Measurements from ENCODE around the gene ATAD1.
"Not testable (repeated sequence)": the region's sequence is repeated elsewhere in the genome, so short reads cannot be mapped to it uniquely, and the experiment has no call there.

The ATAD1 gene

DNA sequence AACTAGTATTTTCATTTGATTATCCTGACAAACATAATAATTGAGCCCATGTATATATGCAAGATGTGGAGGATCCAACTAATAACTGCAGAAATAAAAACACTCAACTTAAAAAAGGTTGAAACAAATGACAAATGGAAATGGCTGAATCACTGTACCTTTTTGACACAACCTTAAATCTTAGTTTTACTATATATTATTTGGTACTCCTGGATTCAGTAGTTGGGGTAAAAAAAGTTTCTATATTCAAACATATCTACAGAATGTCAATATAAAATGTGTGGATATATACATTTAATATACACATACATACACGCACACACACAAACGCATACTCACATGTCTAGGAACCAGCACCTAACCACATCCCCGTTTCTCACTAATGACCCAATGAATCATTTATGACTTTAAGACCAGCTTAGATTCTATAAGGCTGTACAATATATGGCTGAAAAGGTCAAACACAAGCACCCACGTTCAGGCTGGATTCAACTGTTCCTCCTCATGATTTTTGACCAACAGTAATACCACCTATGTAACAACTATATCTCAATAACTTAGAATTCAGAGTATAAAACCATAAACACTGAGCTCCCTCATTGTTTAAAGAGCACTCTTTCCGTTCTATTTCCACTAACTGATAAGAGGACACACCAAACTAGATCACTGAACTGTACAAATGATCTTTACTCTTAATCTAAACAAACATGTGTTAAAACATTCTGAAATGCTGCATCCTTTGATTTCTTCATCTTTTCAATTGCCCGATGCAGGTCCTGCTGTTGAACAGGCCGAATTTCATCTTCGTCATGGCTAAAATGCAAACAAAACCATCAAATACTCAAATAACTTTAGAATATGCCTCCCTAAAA lies 63.8 kb downstream of the ATAD1 start:
- no peak for DNase-seq (ENCODE audit: low spot score)

DNA sequence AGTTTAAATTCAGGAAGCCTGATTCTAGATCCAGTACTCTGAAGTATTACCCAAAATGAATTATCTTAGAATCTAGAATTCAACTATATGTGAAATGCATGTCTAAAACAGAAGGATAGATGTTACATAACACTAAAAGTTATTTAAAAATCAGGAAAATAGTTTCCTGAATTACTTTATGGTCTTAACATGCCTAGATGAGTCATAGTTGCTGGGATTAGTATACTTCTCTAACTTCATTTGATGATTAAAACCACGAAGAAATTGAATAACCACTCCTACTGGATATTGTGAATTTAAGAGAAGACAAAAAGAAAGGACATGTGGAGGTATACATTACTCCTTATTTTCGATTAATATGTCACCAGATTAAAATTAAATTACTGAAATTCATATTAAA lies 65.5 kb downstream of the ATAD1 start:
- DNase-seq (ENCODE audit: low spot score) = no peak

DNA sequence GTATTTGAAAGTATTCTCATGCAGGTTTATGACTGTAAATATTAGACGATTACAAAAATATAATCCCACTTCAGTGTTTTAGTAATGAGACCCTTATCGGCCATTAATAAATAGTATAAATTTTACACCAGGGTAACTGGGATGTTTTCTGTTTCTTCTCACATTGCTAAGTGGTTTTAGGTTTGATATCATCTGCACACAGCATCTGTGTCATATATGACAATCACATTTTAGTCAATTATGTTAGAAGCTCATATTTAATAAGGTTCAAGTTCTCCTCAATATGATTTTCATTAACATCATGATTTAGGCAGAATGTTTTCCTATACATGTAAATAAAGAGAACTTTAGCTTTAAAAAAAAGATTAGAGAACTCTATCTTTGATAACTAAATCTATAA lies 66.8 kb downstream of the ATAD1 start:
- no peak for DNase-seq (ENCODE audit: low spot score)

DNA sequence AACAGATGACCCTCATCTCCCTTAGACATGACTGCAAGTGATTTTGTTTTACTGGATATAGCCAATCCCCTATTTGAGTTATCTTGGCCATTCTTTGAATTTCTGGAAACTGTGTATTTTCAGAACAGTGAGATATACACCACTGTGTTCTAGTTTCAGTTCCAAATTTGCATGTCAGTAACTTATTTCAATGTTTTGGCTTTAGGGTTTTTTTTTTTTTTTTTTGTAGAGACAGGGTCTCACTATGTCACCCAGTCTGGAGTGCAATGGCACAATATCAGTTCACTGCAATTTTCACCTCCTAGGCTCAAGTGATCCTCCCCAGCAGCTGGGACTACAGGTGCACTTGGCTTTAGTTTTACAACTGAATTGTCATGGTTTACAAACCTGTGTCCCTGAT lies 67.2 kb downstream of the ATAD1 start:
- DNase-seq (ENCODE audit: low spot score) = no peak

DNA sequence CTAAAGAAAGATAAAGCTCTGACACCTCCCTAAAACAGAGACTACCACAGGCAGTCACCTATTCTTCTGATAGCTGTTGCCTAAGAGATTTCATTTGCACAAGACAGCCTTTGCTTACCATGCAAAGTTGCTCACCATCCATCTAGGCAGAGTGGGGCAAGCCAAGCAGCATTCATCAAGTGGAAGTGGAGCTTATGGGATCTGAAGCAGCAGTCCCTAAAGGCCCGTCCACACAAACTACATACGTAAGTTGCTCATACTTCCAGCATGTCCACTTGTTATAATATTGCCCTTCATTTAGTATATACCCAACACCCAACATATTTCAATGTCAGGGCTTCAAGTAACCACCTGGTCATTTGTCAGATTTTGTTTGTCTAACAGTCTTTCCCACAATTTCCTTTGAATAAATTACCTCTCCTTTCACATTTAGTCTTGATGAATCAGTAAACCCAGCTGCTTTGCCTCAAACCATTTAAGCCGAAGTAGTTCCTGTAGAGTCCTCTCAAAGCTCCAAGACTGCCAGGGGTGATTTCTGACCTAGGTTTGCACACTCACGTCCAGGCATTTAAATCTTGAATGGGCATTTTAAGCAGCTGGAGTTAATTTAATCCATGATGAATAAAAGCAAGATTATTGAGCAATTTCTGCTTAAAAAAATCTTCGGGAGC lies 67.9 kb downstream of the ATAD1 start:
- DNase-seq (ENCODE audit: low spot score) = peak; percentile 16

DNA sequence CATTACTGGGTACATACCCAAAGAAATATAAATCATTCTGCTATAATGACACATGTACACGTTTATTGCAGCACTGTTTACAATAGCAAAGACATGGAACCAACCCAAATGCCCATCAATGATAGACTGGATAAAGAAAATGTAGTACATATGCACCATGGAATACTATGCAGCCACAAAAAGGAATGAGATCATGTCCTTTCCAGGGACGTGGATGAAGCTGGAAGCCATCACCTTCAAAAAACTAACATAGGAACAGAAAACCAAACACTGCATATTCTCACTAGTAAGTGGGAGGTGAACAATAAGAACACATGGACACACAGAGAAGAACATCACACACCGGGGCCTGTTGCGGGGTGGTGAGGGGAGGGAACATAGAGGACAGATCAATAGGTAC lies 69.8 kb downstream of the ATAD1 start:
- not testable (repeated sequence) for DNase-seq (ENCODE audit: low spot score)

DNA sequence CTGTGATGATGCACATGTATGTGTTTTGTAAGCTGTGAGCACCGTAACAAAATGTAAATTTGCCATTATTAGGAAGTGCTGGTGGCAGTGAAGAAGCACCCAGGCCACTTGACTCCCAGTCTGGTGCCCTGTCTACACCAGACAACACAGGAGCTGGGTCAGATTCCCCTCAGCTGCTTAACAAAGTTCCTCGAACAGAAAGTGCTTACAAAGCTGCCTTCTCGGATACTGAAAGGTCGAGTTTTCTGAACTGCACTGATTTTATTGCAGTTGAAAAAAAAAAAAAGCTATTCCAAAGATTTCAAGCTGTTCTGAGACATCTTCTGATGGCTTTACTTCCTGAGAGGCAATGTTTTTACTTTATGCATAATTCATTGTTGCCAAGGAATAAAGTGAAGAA lies 71.1 kb downstream of the ATAD1 start:
- DNase-seq (ENCODE audit: low spot score) = no peak

DNA sequence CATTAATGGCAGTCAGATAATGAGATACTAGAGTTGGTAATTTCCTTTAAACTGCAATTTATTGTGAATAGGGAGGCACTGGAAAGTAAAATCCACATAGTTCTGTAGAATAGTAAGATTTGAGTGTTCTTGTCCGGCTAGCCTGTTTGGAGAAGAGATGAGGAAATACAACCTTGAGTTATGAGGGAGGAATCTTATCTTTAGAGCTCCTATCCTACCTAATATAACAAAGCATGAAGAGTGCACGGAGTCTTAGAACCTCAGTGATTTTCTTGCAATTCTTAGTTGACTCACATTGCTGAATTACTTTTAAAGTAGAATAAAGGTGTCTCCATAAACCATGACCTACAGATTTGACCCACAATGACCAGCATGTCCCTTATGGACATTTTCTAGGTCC lies 73.4 kb downstream of the ATAD1 start:
- DNase-seq (ENCODE audit: low spot score) = no peak

DNA sequence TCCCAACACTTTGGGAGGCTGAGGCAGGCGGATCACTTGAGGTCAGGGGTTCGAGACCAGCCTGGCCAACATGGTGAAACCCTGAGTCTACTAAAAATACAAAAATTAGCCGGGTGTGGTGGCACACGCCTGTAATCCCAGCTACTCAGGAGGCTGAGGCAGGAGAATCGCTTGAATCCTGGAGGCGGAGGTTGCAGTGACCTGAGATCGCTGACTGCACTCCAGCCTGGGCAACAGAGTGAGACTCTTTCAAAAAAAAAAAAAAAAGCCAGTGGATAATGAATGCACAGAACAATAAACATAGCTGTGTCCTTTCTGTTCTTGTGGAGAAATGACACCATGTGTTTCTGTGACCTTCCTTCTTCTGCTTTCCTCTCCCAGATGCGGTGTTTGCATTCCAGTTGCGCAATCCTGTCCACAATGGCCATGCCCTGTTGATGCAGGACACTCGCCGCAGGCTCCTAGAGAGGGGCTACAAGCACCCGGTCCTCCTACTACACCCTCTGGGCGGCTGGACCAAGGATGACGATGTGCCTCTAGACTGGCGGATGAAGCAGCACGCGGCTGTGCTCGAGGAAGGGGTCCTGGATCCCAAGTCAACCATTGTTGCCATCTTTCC lies 74.9 kb downstream of the ATAD1 start:
- not testable (repeated sequence) for DNase-seq (ENCODE audit: low spot score)

DNA sequence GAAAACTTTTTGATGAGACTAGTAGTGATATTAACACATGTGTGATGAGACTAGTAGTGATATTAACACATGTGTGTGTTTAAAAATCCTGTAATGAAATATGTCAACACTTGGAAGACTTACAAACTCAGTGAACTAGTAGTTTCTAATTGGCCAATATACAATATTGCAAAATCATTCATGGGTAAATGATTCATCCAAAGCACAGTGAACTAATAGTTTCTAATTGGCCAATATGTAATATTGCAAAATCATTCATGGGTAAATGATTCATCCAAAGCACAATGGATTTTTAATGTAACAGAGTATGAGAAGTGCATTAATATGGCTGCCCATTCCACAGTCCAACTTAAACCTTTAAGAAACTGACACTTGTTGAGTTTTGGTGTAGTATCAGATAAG lies 77.8 kb downstream of the ATAD1 start:
- DNase-seq (ENCODE audit: low spot score) = no peak

DNA sequence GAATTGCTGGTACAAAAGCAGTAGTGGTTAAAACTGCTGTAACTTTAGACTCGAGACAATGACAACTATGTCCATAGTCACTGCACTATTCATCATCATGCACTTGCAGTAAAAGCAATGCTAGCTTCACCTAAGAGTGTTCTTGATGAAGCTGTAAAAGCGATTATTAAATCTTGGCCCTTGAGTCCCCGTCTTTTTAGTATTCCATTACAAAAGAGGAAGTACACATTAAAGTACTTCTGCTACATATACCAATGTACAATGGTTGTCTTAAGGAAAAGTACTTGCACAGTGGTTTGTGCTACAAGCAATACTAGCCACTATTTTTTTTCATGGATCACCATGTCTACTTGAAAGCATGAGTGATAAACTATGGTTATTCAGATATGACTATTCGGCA lies 78.3 kb downstream of the ATAD1 start:
- DNase-seq (ENCODE audit: low spot score) = no peak

DNA sequence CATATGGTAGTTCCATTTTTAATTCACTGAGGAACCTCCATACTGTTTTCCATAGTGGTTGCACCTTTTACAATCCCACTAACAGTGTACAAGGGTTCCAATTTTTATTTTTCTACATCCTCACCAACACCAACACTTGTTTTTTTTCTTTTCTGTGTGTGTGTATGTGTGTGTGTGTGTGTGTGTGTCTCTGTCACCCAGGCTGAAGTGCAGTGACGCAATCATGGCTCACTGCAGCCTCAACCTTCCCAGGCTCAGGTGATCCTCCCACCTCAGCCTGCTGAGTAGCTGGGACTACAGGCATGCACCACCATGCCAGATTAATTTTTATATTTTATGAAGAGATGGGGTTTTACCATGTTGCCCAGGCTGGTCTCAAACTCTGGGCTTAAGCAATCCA lies 79.8 kb downstream of the ATAD1 start:
- DNase-seq (ENCODE audit: low spot score) = not testable (repeated sequence)

DNA sequence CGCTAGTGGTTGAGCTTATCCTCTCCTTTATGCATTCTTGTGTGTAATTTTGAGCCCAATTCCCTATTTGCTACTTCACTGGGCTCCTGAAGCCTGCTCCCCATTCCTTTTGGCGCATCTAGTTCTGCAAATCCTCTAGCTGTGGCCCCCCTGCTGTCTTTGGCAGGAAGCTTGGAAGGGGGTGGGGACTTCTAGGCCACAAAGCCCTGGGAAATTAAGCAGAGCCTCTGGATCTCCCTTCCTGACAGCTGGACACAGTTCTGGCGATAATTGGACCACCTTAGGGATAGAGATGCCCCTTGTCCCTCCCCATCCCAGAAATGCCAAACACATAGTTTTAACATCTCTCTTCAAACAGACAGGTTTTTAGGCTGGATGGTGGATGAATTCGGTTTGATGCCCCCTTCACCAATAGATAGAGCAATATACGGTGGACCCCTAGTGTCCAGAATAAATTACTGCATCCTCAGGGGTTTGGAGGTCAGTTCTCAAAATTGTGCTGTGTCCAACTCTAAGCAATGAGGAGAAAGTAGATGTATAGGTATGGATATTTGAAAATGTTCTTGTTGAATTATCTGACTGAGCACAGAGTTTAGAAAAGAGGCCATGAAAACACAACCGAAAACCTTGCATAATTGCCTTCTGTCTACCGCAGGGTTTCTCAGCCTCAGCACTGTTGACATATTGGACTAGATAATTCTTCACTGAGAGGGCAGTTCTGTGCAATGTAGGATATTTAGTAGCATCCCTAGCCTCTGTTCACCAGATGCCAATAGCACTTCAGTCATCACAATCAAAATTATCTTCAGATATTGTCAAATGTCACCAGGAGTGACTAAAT lies 82.8 kb downstream of the ATAD1 start:
- peak; percentile 35 for DNase-seq (ENCODE audit: low spot score)

DNA sequence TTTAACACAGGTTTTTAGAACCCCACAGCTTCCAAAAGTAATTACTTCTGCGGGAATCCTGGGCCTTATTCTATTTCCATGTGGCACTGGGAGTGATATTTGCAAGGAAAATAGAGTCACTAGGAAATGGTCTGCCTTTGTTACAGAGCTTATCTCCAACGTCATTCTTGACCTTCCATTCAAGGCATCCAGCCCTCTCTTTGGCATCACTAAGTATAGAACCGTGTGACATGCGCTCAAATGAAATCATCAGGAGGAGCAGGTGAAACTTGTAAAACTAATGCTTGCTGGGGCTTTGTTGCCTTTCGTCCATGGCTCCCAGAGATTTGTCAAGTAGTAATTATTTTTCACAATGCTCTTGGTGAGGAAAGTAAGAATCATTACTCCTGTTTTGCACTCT lies 84.9 kb downstream of the ATAD1 start:
- no peak for DNase-seq (ENCODE audit: low spot score)

DNA sequence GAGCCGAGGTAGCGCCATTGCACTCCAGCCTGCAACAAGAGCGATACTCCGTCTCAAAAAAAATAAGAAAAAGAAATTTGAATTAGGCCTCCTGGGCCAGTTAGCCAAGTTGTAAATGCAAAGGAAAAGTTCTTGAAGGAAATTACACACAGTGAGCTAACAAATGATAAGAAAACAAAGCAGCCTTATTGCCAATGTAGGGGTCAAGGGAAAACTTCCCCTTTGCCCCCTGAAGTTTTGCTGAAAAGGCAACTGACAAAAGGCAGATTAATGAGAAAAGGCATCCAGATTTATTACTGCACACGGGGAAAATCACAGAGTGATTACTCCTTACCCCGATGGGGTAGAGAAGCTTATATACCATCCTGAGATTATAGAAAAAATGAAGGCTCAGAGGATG lies 88.1 kb downstream of the ATAD1 start:
- no peak for DNase-seq (ENCODE audit: low spot score)

DNA sequence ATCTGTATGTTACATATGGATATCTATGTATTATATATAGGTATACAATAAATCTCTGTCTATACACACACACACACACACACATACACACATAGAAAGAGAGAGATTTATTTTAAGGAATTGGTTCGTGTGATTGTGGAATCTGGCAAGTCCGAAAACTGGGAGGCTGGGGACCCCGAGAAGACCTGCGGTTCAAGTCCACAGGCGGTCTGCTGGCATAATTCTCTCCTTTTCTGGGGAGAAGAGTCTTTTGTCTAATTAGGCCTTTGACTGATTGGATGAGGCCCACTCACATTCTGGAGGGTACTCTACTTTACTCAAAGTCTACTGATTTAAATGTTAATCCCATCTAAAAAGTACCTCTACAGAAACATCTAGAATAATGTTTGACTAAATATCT lies 93.2 kb downstream of the ATAD1 start:
- no peak for DNase-seq (ENCODE audit: low spot score)

DNA sequence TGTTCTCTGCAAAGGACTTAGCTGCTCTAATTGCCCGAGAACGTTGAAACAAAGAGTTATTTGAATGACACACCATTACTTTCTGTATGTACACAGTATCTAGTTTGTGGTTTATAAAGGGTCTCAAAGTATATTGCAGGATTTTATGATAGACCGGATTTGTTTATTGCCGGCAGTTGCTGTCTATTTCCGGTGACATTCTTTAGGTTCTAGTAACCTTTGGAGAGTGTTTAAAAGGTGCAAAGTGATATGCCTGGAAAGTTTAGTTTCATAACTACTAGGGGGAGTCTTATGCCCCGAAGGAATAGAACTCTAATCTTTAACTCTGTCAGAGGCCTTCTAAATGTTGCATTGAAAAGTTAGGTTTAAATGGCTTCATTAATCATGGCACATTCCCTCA lies 94.5 kb downstream of the ATAD1 start:
- no peak for DNase-seq (ENCODE audit: low spot score)

DNA sequence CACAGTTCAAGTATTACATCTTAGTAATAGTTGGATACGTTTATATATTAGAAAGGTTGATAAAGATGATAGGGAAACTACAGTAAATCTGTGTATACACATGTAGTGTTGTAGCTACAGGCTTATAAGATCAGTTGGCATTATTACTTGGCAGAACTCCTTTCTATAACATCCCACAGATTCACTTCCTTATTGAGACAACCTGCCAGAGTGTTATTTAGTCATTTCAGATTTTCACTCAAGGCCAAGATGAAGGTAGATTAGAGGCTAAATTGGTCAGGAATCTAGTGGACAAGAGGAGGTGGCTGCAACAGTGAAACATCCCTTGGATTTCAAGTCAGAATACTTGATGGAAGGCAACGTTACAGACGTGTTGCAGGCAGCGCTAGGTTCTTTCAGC lies 95.3 kb downstream of the ATAD1 start:
- no peak for DNase-seq (ENCODE audit: low spot score)

DNA sequence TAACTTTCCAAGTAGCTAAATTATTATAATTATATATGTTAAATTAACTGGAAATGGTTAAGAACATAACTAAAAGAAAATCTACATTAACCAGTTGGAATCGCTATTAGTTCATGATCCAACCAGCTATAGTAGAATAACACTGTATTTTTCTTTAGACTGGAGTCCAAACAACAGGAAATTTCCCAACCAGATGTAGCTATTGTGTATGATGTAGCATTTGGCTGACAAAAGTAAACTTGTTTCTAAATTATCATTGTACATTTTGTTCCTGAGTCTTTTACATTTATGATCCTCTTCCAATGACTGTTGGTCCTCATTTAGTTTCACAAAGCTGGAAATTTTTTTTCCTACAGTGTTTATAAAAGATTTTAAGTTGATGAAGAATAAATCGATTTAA lies 96.2 kb downstream of the ATAD1 start:
- no peak for DNase-seq (ENCODE audit: low spot score)

DNA sequence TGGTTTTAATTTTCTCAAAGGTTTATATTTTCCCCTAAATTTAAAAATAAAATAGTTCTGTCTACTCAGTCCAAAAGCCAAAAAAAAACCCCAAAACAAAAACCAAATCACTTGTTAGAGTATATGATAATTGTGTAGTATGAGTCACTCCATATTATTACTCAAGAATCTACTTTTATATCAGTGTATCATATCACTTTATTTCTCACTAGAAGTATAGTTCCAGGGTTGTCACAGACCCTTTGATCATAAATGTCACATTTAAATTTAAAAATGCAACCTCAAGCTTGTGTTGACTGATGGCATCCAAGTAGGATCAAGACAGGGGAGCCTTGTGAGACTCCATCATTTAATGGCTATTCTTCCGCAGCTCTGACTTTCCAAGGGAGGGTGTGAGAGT lies 97.4 kb downstream of the ATAD1 start:
- no peak for DNase-seq (ENCODE audit: low spot score)

DNA sequence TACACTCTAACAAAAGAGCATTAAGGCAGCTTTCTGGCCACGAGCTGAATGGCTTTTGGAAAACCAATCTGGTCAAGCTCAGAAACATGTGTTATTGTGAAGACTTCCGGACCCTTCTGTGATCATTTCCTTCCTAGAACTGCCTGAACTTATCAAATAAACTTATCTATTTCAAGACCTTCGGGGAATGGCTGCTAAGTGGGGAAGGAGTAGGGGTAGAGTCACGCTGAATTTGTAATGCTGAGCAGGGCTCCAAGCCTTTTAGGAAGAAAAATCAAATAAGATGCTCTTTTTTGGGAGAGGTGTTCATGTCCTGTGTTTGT lies 101.7 kb downstream of the ATAD1 start:
- no peak for DNase-seq (ENCODE audit: low spot score)

DNA sequence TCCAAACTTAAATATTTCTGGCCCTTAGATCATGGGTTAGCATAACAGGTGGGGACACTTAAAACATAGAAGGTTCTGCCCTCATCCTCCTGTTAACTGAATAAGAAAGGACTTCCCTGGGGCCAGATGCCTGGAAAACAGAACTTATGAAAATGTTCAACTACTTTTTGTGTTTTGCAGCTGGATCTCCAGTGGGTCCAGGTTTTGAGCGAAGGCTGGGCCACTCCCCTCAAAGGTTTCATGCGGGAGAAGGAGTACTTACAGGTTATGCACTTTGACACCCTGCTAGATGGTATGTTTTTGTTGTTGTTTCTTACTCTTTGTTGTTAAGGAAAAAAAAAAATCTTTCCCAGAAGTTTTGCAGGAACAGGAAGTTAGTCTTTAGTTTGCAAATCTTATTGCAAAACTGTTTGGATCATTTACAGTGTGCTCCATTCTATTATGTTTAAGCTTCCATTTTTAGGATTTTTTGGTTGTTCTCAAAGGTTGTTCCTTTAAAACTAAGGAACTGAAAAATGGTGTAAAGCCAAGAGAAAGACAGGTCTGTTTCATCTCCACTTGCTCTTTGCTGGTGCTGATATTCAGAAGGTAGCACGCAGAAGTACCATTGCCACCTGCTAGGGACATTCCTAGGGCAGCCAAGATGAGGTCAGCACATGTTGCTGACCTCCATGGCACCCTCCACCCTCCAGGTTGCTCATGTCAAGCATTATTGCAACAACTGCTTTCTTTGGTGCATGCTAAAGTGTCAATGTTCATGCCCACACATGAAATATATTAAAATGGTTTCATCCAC lies 102.3 kb downstream of the ATAD1 start:
- no peak for DNase-seq (ENCODE audit: low spot score)
